Measurements from ENCODE around the gene ZNF662. TPM values are rescaled to one million over a fixed set of nuclear protein-coding genes. Genes with fewer than 3 reads are reported as not detected.

Gene ZNF662
- total RNA-seq, 1 experiment from 2014 or later: 2.7 TPM

DNA sequence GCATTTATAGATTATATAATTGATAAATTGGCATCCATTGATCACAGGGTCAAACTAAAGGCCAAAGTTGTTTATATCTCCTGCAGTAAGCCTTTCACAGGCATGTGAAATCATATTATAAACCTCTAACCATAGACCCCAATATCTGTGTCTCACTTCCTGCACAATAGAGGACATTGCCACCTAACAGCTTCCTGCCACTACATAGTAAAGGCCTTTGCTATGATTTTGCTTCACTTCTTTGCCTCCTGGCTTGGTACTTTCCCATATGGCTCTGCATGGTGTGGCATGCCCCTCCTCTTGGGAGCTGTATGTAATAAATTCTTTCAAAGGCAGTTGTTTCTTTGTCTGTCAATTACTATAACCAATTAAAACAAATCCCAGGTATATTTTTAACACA is 20.4 kb downstream of the ZNF662 start:
- Mint-ChIP-seq H3K27ac (no peak overlapping the region), H3K4me1 (no peaks in the 10 kb centered on the region), H3K36me3 (peaks cover 7% of the 10 kb centered on the region), H3K4me3 (no peak overlapping the region), H3K27me3 (ENCODE audit: low read depth) (no peaks in the 10 kb centered on the region; the same call in 1 of the 2 replicates), H3K9me3 (peaks cover 15% of the 10 kb centered on the region)
- ChIA-PET CTCF (no interaction called here), POLR2A (no interaction called here)
- no peak for TF ChIP-seq MXD4 (CRISPR knock-in tag; IDR thresholded peaks at IDR 0.05; ENCODE audit: borderline replicate concordance)
- ATAC-seq (no peak), DNase-seq (ENCODE audit: low spot score) (no peak)

DNA sequence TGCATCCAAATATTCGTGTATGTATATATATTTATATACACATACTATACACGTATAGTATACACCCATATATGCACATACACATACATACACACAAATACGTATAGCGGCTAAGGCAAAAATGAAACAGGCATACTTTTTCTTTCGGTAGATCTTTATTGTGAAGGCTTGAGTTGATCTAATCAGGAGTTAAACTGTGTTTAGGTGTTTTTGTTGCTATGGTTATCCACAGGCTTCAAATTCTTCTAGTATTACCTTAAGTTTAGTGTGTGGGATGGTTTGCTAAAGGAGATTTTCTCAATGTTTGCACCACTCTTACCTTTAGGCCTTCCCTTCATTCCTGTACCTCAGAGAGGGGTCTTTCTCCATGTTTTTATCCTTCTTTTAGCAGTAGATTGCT is 28.2 kb downstream of the ZNF662 start:
- ChIA-PET CTCF (no interaction called here), POLR2A (no interaction called here)
- Mint-ChIP-seq H3K27ac (no peak overlapping the region), H3K4me1 (no peaks in the 10 kb centered on the region; the same call in 1 of the 2 replicates), H3K27me3 (ENCODE audit: low read depth) (no peaks in the 10 kb centered on the region; the same call in 1 of the 2 replicates), H3K4me3 (no peak overlapping the region), H3K36me3 (no peaks in the 10 kb centered on the region), H3K9me3 (no peaks in the 10 kb centered on the region)
- no peak for TF ChIP-seq CREB1 (CRISPR knock-in tag; IDR thresholded peaks at IDR 0.05)
- TF ChIP-seq, protein P1, sequence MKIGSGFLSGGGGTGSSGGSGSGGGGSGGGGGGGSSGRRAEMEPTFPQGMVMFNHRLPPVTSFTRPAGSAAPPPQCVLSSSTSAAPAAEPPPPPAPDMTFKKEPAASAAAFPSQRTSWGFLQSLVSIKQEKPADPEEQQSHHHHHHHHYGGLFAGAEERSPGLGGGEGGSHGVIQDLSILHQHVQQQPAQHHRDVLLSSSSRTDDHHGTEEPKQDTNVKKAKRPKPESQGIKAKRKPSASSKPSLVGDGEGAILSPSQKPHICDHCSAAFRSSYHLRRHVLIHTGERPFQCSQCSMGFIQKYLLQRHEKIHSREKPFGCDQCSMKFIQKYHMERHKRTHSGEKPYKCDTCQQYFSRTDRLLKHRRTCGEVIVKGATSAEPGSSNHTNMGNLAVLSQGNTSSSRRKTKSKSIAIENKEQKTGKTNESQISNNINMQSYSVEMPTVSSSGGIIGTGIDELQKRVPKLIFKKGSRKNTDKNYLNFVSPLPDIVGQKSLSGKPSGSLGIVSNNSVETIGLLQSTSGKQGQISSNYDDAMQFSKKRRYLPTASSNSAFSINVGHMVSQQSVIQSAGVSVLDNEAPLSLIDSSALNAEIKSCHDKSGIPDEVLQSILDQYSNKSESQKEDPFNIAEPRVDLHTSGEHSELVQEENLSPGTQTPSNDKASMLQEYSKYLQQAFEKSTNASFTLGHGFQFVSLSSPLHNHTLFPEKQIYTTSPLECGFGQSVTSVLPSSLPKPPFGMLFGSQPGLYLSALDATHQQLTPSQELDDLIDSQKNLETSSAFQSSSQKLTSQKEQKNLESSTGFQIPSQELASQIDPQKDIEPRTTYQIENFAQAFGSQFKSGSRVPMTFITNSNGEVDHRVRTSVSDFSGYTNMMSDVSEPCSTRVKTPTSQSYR (CRISPR knock-in tag; IDR thresholded peaks at IDR 0.05): no peak
- TF ChIP-seq TP53 (CRISPR knock-in tag; IDR thresholded peaks at IDR 0.05): no peak
- TF ChIP-seq ZNF138 (CRISPR knock-in tag; conservative IDR thresholded peaks at IDR 0.05): no peak
- TF ChIP-seq, protein P2, sequence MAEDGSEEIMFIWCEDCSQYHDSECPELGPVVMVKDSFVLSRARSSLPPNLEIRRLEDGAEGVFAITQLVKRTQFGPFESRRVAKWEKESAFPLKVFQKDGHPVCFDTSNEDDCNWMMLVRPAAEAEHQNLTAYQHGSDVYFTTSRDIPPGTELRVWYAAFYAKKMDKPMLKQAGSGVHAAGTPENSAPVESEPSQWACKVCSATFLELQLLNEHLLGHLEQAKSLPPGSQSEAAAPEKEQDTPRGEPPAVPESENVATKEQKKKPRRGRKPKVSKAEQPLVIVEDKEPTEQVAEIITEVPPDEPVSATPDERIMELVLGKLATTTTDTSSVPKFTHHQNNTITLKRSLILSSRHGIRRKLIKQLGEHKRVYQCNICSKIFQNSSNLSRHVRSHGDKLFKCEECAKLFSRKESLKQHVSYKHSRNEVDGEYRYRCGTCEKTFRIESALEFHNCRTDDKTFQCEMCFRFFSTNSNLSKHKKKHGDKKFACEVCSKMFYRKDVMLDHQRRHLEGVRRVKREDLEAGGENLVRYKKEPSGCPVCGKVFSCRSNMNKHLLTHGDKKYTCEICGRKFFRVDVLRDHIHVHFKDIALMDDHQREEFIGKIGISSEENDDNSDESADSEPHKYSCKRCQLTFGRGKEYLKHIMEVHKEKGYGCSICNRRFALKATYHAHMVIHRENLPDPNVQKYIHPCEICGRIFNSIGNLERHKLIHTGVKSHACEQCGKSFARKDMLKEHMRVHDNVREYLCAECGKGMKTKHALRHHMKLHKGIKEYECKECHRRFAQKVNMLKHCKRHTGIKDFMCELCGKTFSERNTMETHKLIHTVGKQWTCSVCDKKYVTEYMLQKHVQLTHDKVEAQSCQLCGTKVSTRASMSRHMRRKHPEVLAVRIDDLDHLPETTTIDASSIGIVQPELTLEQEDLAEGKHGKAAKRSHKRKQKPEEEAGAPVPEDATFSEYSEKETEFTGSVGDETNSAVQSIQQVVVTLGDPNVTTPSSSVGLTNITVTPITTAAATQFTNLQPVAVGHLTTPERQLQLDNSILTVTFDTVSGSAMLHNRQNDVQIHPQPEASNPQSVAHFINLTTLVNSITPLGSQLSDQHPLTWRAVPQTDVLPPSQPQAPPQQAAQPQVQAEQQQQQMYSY (CRISPR knock-in tag; IDR thresholded peaks at IDR 0.05): no peak
- no peak for TF ChIP-seq SP1 (CRISPR knock-in tag; conservative IDR thresholded peaks at IDR 0.05)
- no peak for TF ChIP-seq NFE2L1 (CRISPR knock-in tag; IDR thresholded peaks at IDR 0.05)
- TF ChIP-seq, protein P3, sequence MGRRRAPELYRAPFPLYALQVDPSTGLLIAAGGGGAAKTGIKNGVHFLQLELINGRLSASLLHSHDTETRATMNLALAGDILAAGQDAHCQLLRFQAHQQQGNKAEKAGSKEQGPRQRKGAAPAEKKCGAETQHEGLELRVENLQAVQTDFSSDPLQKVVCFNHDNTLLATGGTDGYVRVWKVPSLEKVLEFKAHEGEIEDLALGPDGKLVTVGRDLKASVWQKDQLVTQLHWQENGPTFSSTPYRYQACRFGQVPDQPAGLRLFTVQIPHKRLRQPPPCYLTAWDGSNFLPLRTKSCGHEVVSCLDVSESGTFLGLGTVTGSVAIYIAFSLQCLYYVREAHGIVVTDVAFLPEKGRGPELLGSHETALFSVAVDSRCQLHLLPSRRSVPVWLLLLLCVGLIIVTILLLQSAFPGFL (CRISPR knock-in tag; IDR thresholded peaks at IDR 0.05; ENCODE audit: borderline replicate concordance): no peak
- TF ChIP-seq, protein P4, sequence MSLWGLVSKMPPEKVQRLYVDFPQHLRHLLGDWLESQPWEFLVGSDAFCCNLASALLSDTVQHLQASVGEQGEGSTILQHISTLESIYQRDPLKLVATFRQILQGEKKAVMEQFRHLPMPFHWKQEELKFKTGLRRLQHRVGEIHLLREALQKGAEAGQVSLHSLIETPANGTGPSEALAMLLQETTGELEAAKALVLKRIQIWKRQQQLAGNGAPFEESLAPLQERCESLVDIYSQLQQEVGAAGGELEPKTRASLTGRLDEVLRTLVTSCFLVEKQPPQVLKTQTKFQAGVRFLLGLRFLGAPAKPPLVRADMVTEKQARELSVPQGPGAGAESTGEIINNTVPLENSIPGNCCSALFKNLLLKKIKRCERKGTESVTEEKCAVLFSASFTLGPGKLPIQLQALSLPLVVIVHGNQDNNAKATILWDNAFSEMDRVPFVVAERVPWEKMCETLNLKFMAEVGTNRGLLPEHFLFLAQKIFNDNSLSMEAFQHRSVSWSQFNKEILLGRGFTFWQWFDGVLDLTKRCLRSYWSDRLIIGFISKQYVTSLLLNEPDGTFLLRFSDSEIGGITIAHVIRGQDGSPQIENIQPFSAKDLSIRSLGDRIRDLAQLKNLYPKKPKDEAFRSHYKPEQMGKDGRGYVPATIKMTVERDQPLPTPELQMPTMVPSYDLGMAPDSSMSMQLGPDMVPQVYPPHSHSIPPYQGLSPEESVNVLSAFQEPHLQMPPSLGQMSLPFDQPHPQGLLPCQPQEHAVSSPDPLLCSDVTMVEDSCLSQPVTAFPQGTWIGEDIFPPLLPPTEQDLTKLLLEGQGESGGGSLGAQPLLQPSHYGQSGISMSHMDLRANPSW (CRISPR knock-in tag; conservative IDR thresholded peaks at IDR 0.05; ENCODE audit: low read depth): no peak
- TF ChIP-seq, protein P5, sequence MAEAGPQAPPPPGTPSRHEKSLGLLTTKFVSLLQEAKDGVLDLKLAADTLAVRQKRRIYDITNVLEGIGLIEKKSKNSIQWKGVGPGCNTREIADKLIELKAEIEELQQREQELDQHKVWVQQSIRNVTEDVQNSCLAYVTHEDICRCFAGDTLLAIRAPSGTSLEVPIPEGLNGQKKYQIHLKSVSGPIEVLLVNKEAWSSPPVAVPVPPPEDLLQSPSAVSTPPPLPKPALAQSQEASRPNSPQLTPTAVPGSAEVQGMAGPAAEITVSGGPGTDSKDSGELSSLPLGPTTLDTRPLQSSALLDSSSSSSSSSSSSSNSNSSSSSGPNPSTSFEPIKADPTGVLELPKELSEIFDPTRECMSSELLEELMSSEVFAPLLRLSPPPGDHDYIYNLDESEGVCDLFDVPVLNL (CRISPR knock-in tag; IDR thresholded peaks at IDR 0.05; ENCODE audit: borderline replicate concordance, low read depth): no peak
- no peak for TF ChIP-seq CREM (CRISPR knock-in tag; IDR thresholded peaks at IDR 0.05)
- TF ChIP-seq JUN (CRISPR knock-in tag; IDR thresholded peaks at IDR 0.05): no peak
- TF ChIP-seq, protein P6, sequence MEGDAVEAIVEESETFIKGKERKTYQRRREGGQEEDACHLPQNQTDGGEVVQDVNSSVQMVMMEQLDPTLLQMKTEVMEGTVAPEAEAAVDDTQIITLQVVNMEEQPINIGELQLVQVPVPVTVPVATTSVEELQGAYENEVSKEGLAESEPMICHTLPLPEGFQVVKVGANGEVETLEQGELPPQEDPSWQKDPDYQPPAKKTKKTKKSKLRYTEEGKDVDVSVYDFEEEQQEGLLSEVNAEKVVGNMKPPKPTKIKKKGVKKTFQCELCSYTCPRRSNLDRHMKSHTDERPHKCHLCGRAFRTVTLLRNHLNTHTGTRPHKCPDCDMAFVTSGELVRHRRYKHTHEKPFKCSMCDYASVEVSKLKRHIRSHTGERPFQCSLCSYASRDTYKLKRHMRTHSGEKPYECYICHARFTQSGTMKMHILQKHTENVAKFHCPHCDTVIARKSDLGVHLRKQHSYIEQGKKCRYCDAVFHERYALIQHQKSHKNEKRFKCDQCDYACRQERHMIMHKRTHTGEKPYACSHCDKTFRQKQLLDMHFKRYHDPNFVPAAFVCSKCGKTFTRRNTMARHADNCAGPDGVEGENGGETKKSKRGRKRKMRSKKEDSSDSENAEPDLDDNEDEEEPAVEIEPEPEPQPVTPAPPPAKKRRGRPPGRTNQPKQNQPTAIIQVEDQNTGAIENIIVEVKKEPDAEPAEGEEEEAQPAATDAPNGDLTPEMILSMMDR (IDR thresholded peaks at IDR 0.05): no peak
- DNase-seq (ENCODE audit: low spot score) (no peak), ATAC-seq (no peak)
